GM21367 (cell line): ENCODE measurements around the gene PCP4.
"Not testable (repeated sequence)": the region's sequence is repeated elsewhere in the genome, so short reads cannot be mapped to it uniquely, and the experiment has no call there.

Source experiments
- ATAC-seq: cut with Tn5 transposase; IDR thresholded peaks from one replicate; pipeline ENCODE4 v1.9.1; 2021; ENCODE audit not compliant: unreplicated experiment

PCP4 gene

DNA sequence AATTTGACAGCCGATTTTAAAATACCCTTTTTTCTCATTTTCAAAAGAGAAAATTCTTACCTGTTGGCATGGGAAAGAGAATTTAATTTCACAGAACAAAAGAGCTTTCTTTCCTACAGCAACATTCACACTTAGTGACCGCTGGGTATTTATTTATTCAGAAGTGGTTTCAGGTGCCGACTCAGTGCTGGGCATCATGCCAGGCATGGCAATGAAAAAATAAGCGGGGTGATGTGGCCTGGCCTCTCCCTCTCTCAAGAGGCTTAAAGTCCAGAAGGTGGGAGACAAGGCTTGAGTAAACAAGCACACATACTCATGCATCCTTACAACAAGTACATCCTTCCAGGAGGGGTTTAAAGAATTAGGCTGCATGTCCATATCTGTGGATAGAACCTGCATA is 4.1 kb upstream of the PCP4 start:
- ATAC-seq = no peak

DNA sequence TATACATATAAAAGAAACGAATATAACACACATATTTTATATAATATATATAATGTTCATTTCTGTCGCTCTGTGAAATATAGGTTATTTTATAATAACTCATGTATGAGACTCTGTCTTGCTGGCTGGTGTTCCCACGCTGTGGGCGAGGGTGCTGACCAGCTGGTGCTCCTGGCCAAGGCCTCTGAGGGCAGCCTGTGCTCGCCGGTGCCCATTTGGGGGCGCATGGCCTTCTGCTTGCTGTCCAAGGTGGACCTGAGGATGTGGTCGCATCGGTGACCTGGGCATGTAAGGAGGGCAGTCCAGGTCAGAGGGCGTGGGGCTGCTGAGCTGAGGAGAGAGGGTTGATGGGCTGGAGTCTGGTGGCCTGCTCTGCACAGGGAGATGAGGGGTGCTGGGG is 1.1 kb upstream of the PCP4 start:
- no peak for ATAC-seq

DNA sequence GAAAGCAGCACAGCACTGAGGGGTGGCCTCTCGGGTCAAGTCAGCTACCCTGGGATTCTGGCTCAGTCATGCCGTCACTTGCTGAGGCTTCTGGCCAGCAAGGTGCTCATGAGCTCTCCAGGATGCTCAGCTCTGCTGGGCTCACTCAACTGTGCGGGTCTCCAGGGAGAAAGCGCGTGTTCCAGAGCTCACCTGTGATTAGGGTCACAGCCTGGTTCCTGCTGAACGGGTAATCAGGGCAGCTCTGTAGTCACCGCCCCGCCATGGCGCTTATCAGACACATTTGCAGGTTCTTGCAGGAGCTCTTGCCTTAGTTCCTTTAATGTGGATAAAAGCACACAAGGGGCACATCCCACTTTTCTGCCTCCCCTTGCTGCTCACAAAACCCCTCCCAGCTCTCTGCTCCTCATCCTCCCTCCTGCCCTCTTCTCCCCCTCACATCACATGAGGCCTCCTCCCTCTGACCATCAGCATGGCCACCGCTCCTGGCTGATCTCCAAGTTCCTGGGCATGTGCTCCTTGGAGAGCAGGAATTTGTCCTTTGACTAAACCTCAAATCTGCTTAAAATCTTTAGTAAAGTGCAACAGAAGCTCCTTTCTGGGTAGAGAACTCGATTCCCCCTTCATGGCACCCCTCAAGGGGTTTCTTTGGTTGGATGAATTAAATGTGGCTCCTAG is 2.0 kb downstream of the PCP4 start:
- ATAC-seq = no peak

DNA sequence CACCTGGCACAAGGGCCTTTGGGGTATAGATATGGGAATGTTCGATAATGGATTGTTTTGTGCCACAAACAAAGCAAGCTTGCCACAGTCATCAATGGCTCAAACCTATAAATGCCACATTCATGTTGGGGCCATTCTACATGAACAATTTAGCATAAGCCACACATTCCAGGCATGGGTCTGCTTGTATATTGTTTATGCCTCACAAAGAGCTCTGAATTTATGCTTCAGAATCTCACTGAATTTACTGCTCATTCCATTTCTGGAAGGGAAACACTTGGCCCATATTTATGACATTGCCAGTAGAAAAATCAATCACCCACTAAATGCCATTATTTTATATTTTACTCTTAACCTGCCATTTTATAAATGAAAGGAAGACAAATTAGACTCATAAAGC is 6.4 kb downstream of the PCP4 start:
- ATAC-seq = no peak

DNA sequence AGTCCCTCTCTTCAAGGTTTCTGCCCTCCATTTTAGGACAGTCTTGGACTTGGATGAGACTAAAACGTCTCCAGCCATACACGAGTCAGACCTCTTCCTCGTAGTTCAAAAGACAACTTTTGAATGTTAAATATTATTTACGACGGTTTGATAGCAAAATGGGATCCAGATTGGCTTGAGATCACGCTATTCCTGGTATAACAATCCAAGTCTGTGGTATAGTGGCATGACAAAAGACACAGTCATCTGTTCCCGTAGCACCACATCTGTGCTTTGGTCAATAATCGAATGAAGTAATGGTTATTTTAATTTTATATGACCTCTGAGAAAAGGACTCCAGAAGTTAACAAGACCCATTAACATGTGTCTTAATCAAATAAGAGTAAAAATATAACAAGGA is 7.0 kb downstream of the PCP4 start:
- ATAC-seq = no peak

DNA sequence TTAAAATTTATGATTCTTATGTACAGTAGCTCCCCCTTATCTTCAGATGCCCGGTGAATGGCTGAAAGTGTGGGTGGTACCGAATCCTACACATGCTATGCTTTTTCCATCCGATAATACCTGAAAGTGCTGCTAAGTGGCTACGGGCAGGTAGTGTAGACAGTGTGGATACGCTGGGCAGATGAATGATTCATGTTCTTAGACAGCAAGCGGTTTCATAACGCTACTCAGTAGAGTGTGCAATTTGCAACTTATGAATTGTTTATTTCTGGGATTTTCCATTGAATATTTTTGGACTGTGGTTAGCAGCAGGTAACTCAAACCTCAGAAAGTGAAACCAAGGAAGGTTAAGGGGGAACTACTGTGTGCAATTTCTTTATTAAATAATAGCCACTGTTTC is 7.5 kb downstream of the PCP4 start:
- ATAC-seq = no peak

DNA sequence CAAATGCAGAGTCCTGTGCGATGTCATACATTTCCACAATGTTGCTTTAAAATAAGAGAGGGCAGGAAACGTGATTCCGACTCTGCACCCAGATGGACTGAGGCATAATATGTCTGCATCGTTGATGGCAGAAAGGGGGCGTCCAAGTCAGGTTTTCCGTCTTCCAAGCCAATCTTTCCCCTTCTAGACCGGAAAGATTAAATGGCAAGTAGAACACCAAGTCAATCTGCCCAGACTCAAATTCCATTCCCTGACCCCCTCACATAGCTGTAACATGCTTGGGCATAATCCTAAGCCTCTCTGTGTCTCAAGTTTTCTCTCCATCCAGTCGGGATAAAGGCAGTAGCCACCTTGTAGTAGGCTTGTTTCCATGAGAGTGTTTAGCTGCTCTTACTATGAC is 14.4 kb downstream of the PCP4 start:
- ATAC-seq = no peak

DNA sequence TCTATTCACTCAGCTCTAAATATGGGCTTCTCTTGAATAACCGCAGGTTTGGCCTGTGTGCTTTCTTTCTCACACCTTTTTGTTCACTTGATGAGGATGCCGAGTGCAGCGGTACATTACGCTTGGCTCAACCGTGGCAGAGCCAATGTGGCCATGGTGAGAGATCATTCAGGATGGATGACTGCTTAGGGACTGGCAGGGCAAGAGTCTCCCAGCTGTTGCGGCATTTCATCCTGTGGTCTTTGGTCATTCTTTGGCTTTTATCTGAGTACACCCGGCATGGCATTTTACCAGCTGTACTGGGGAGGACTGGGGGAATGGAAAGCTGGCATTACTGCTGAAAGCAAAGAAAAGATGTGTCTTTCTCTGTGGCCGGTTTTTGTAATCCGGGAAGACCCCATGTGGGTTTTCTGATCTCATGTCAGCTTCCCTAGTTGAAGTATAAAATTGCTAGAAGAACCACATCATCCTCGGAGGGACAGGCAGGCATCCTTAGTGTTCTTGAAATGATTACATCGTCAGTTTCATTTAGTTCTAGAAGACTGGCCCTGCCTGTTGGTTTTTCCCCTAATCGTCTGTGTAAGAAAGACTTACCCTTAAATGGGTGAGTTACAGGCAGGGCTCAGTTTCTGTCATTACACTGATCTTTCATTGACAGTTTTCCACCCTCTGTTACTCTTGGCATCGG is 15.1 kb downstream of the PCP4 start:
- no peak for ATAC-seq

DNA sequence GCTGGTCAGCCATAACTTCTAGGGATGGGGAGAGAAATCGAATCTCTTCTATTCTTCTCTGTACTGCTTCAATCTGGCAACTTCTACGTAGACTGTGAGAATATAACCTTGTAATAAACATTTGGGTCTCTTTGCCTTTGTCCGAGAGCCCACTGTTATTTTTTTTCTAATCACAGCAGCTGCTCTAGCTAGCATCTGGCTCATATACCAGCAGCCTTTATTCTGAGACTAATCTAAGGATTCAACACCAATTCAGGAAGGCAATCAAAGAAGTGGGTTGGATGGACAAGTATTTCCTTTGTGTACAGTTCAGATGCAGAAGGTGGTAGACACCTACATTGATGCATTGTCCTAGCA is 15.6 kb downstream of the PCP4 start:
- ATAC-seq = no peak

DNA sequence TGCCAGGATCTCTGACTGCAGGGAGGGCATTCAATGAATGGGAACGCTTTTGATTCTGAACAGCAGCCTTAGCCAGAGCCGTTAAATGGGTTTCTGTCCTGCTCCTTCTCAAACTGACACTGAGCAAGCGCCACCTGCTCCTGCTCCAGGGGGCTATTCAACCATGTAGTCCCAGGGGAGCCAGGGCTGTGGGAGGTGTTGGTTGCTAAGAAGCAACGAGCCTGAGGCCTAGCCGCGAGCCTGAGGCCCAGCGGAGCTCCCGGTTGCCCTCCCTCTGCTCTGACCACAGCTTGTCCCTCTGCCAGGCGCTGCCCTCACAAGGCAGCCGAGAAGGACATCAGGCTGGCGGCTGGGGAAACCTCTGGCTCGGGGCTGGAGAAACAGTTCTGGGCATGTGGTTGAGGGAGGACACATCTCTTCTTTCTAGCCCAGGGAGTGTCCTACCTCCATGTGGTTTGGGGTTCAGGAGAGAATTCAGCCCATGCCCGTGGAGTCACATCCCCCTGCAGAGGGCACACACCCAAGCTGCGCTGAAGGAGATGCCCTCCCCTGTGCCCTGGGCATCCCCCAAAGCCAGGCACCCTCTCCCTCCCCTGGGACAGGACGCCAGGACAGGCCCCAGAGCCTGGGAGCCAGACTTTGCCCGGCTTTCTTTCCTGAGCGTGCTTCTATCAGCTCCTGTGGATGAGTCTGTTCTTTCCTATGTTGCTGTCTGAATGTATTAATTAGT is 18.0 kb downstream of the PCP4 start:
- ATAC-seq = no peak

DNA sequence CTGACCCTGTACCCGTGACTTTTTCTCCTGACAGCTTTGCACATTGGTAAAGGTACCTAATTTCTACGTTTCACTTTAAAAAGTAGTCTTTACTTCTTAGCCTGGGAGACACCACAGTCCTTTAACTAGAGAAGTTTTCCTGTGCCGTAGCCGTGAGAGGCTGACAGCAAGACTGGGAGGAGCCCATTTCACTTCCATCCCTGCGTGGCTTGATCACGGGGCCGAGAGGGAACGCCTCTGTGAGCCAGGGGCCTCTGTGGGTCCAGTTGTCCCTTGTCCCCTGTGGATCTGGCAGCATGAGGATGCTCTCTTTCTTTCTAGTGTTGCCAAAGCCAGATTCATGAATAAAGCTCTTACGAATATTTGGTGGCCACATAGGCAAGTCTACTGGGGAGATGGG is 21.6 kb downstream of the PCP4 start:
- ATAC-seq = no peak

DNA sequence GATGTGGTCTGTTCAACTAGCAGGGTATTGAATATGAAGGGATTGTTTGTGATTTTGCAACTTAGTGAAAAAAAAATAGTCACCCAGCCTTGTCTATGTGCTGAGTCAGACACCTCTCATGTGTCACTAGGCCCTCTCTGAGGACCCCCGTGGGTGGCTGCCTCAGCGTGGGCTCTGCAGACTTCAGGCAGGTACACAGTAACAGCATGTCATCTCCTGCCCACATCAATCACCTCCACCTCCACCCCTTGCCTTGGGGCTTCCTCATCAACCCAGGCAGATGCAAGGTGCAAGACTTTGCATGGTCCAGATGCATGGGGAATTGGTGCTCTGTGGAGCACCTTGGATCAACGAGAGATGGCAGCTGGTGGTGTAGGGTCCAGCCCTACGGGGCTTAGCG is 23.9 kb downstream of the PCP4 start:
- ATAC-seq = no peak

DNA sequence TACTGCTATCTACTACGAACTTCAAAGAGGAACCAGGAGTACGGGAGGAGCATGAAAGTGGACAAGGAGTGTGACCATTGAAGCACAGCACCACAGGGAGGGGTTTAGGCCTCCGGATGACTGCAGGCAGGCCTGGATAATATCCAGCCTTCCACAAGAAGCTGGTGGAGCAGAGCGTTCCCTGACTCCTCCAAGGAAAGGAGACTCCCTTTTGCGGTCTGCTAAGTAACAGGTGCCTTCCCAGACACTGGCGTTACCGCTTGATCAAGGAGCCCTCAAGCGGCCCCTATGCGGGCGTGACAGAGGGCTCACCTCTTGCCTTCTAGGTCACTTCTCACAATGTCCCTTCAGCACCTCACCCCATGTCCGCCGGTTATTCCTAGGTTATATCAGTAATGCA is 24.6 kb downstream of the PCP4 start:
- not testable (repeated sequence) for ATAC-seq

DNA sequence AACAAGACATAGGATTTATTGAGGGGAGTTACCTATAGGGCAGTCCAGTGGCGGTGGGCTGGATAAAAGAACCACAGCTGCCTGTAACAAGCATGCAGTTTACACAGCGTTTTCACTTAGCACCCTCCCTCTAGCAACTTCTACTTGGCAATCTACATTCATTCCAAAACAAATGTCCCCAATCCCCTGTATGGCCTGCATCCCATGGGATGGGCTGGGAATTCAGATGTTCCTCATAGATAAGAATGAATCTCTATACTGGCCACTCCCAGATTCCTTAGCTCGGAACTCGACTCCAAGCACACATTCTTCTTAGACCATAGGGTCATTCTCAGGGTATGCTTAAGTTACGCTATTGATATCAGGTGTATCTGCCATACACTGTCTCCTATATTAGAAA is 33.3 kb downstream of the PCP4 start:
- ATAC-seq = no peak

DNA sequence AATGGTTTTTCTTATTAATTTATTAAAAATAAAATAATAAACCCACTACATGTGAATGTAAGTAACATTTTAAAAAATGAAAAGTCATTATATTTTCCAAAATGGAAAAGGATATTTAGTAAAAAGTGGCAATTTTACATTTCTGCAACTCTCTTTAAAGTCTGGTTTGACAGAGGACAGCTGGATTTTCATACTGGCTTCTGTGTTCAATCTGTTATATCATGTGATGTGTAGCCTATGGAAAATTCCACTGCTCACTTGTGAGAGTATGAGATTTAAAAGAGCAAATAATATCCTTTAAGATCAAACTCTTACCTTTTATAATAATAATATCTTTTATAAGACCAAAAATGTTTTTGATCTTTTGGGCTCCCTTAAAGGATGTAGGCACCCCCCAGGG is 33.7 kb downstream of the PCP4 start:
- no peak for ATAC-seq

DNA sequence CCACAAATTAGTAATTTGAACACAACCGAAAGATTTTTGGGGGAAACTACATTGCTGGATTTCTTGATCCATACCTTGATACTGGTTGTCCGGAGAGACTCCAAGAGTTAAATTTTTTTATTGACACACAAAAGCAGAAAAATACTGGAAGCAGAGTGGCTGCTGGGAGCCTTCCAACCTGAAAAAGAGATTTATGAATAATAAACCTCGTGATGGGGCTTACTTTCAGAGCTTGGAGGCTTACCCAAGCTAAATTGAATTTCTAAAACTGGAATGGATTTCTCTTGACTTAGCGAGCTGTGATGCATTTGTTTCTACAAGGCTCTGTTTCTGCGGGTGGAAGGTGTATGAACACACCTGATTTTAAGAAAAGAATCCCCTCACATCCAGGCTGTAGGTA is 35.7 kb downstream of the PCP4 start:
- ATAC-seq = no peak

DNA sequence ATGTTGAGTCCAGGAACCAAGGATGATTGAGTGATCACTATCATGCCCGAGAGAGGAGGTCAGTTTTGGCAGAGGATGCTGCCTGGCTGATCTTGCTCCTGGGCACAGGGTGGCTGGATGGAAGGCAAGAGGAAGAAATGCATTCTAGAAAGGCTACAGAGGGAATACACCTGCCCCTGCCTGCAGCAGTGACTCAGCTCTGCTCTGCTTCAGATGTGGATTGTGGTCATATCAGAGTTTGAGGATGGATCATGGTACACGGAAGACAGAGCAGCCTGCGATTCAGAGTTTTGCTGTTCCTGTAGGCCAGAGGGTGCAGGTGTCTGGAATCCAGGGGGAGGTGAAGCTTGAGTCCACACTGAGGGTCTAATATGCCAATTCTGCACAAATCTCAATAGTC is 37.2 kb downstream of the PCP4 start:
- ATAC-seq = no peak

DNA sequence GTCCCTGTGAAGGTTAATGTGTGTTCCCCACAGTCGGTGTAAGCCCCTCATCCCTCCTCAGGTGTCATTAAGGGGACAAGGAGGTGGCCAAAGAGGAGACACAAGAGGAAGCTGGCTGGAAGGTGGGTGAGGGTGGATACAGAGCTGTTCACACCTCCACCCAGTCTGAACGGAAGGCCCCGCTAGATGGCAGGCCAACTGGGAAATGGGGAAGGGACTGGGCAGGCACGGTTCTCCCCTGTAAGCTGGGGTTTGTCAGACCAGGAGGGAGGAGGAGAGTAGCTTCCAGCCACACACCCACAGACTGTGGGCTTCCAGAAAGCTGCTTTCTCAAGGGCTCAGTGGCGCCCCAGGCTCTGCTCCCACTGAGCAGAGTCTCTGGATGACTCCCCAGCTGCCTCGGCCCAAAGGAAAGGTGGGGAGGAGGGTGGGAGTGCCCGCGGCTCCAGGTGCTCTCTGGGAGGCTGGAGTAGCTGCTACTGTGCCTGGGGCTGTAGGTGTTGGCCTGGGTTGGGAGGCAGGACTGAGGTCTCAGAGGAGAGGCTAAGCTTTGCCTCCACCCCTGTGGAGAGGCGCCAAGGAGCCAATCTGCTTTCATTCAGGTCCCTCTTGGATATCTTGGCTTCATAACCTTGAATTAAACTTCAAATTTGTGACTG is 41.2 kb downstream of the PCP4 start:
- ATAC-seq = no peak

DNA sequence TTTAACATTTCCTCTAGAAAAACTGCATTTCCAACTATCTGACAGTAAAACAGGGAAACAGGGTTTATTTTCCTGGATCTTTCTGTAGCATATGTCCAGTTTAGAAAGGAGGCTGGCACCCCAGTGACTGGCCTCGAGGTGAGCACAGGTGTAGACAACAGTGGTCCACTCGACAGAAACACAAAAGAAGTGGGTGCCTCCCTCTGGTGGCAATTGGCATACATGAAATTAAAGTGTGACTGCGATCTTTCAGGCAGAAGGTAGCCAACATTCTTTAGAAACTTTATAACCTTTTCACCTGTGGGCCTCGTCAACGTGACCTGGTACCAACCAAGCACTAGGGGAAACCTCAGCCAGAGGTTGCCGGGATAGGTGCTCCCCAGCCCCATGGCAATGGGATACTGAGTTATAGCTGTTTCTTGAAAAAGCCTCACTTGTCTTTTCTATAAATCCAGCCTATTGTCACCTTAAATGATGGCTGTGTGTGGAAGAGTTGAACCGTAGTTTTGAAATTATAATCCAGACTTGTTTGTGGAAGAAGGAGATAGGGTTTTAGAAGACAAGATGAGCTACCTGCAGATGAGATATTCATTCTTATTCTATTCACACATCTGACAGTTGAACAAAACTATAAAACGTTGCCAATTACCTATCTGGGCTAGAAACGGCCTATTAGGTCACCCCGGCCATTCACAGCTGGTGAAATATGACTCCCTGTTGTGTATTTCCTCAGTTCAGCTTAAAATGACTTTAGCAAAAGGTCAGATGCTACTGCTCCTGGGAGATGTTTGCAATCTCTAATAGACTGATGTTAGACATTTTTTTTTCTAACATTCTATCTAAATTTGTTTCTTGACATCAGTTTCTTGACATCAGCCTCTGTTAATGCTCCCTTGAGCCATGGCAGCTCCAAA is 44.3 kb downstream of the PCP4 start:
- no peak for ATAC-seq

DNA sequence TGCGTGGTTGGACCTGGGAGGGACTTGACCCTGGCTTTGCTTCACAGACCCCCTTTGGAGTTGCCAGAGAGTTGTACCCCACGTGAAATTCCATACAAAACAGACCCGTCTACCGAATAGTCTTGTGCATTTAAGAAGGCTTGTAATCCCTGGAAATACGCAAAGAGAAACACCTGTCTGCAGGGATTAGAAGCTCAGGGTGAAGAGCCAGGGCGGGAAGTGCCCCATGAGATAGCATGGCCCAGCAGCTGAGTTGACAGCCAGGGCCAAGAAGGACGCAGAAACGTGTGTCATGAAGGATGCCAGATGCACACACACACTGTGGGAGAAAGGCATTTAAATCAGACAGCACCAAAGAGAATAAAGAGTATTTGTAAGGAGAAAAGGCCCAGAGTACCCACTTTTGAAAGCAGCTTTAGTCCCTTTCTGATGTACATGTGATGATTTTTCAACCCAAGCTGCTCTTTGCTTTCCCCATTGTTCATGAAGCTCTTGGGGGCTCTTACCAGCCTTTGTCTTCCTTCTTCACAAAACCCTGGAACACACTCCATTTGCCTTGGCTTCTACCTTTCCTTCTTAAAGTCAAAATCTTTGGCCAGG is 46.6 kb downstream of the PCP4 start:
- no peak for ATAC-seq

DNA sequence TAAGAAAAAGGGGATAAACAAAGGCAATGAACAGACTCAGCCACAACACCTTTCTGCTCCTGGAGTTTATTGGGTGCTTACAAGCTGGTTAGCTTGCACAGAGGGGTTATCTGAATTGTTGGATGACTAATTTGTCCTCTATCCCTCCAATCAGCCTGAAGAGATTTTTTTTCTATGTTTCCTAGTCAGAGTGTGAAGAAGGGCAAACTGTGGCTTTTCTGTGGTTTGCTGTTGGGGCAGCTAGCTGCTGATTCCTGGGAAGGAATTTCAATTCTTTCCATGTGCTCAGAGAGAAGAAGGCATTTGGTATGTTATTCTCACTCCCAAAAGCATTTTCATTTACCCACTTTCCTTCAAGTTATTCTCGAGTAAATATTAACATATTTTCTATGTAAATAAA is 48.6 kb downstream of the PCP4 start:
- no peak for ATAC-seq
